Adrenal gland (tissue), 12 donors: Measurements from ENCODE around the gene ANTXR1. TPM values are rescaled to one million over a fixed set of nuclear protein-coding genes. Genes with fewer than 3 reads are reported as not detected.

ENCODE experiments used
- DNase-seq, 7 donors: peaks; one replicate each; pipeline ENCODE4 v3.0.0-alpha.2; 2019 to 2020
- H3K27ac ChIP-seq, 5 donors: fragments of 200-600 bp; sonication (generic) in 4 of 5; 1 replicate in 3 of 5; 2 replicates in 2 of 5; pipeline versions ENCODE4 v1.5.1 to v1.8.0; 2016 to 2020; ENCODE audit warnings: mild to moderate bottlenecking in 1 of 5
- H3K27me3 ChIP-seq: fragments of 200-600 bp; 2 replicates; pipeline ENCODE4 v1.8.0; 2021
- H3K36me3 ChIP-seq, 2 donors: fragments of 200-600 bp; replicated peaks in 1 of 2; 1 replicate in 1 of 2; 2 replicates in 1 of 2; pipeline versions ENCODE4 v1.5.1 to v1.8.0; 2018 to 2022
- H3K4me1 ChIP-seq, 2 donors: fragments of 200-600 bp; replicated peaks in 1 of 2; 1 replicate in 1 of 2; 2 replicates in 1 of 2; pipeline versions ENCODE4 v1.5.1 to v1.8.0; 2018 to 2021
- H3K4me3 ChIP-seq, 4 donors: fragments of 200-600 bp; sonication (generic) in 3 of 4; one replicate each; pipeline ENCODE4 v1.5.1; 2016 to 2018
- H3K9me3 ChIP-seq, 3 donors: fragments of 200-600 bp; sonication (generic) in 1 of 3; replicated peaks in 1 of 3; 1 replicate in 2 of 3; 2 replicates in 1 of 3; pipeline versions ENCODE4 v1.5.1 to v1.8.0; 2016 to 2021
- POLR2A ChIP-seq, 2 donors: fragments of 450-650 bp; IDR thresholded peaks; one replicate each; pipeline ENCODE4 v1.6.1; 2017; ENCODE audit warnings: antibody characterized with exemption in 2 of 2, mild to moderate bottlenecking in 2 of 2, moderate library complexity in 1 of 2
- WGBS, 4 donors: extraction: QIAGEN DNeasy Blood & Tissue Kit in 2 of 4; methylation state at CpG; one replicate each; pipeline versions ENCODE4 v1.1.5 to v1.1.7; 2013 to 2017; 5-methylcytosine and 5-hydroxymethylcytosine counted together
- intact Hi-C, 2 donors: fragments of 100-400 bp; cut with DNase I; formaldehyde crosslinking; loops; one replicate each; pipeline versions ENCODE4 v1.14.1 to v1.15.0; 2022 to 2023
- polyA plus RNA-seq, 3 donors: library from polyadenylated mRNA; stranded (reverse); fragments of 200-250 nt in 2 of 3; fragments of 350-450 nt in 1 of 3; fragmentation: Illumina TruSeq in 1 of 3; extraction: RNeasy Lipid Tissue Mini Kit (QIAGEN cat#74804) in 1 of 3; gene quantifications; one replicate each; pipeline ENCODE4 v1.2.3, GENCODE V29; 2013 to 2014
- total RNA-seq, 9 donors: library from RNA; depleted of rRNA in 4 of 9; stranded (reverse); fragments of >200 nt in 4 of 9; fragments of 120-200 nt in 1 of 9; fragmentation: NEBNext Ultra II Directional in 1 of 9; extraction: Animal tissue kit (Norgen Biotek cat#: 25700) in 1 of 9; gene quantifications; one replicate each; pipeline versions ENCODE4 v1.1.0 to v1.2.4, GENCODE V29; 2013 to 2023
- TF ChIP-seq, protein P1 (sequence below), 6 experiments: fragments of 450-650 bp in 4 of 6; fragments of 200-600 bp in 2 of 6; sonication (generic) in 1 of 6; IDR thresholded peaks; 1 replicate in 5 of 6; 2 replicates in 1 of 6; pipeline versions ENCODE4 v1.5.1 to v1.8.0; 2016 to 2021; ENCODE audit warnings: antibody characterized with exemption in 6 of 6, mild to moderate bottlenecking in 2 of 6, moderate library complexity in 1 of 6
- donor health status: healthy with polysubstance abuse.
- donor health status: Bipolar disorder and iron deficiency.
- donor health status: DM: yes; HTN: yes; CAD: no.
- donor health status: DM: no; HTN: no; CAD: no.
- donor health status: DM: no; HTN: no; CAD: no.
- donor health status: DM: yes; HTN: yes; CAD: no.

Gene ANTXR1
- total and polyA plus RNA-seq, 12 donors = 19.0 to 386 (median 119) TPM

DNA sequence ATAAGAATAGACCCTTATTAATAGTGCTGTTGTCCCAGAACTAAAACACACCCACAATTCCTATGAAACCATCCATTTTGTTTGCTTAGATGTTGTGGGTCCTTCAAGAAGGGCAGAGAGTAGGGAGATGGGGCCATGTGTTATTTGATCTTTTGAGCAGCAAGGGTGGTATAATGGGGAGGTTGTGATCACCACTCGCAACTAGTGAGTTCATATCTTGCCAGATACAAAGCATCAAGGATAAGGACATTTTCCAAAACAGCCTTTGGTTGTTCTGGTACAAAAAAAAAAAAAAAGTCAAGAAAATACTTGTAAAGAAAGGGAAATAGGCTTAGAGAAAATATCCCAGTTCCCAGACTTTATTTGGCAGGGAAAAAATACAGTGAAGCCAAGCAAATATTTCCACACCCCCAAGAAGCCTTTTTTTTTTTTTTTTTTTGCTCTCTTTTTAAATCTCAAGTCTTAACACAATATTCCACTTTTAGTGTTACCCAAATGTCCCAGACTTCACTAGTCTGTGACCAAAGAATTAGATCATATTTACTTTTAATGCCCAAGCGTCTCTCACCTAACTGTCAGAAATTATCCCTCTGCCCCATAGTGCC lies 54.1 kb downstream of the ANTXR1 start:
- DNase-seq = no peak
- intact Hi-C loops = no loop called here
- peak overlapping the region in 1 of 5 donors; percentile 50 for H3K27ac ChIP-seq
- H3K27me3 ChIP-seq = no peaks in the 10 kb centered on the region
- H3K36me3 ChIP-seq = no peaks in the 10 kb centered on the region
- H3K9me3 ChIP-seq = no peaks in the 10 kb centered on the region
- TF ChIP-seq, protein P1, sequence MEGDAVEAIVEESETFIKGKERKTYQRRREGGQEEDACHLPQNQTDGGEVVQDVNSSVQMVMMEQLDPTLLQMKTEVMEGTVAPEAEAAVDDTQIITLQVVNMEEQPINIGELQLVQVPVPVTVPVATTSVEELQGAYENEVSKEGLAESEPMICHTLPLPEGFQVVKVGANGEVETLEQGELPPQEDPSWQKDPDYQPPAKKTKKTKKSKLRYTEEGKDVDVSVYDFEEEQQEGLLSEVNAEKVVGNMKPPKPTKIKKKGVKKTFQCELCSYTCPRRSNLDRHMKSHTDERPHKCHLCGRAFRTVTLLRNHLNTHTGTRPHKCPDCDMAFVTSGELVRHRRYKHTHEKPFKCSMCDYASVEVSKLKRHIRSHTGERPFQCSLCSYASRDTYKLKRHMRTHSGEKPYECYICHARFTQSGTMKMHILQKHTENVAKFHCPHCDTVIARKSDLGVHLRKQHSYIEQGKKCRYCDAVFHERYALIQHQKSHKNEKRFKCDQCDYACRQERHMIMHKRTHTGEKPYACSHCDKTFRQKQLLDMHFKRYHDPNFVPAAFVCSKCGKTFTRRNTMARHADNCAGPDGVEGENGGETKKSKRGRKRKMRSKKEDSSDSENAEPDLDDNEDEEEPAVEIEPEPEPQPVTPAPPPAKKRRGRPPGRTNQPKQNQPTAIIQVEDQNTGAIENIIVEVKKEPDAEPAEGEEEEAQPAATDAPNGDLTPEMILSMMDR (IDR thresholded peaks at IDR 0.05) = no peak
- no peak for TF ChIP-seq POLR2A (IDR thresholded peaks at IDR 0.05)
- H3K4me1 ChIP-seq = peaks cover 3 to 12% of the 10 kb centered on the region in 2 donors
- 72 to 74% (median 73%) methylated on average over 2 of the region's 2 CpGs for WGBS, 4 donors
- H3K4me3 ChIP-seq = no peak overlapping the region

DNA sequence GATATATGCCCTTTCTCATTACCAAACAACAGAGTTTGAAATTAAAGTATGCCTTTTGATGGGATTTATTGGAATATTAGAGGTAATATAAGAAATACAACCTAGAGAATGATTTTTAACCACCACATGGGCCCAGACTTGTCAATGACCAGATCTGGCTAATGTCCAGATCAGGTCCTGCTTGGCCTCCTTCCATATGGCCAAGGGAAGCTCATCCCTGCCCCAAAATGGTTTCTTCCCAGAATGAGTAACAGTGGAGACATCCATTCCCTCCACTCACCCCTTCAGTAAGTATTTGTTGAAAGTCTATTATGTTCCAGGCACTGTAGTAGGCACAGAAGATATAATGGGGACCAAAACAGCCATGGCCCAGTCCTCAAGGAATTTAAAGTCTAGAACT lies 54.9 kb downstream of the ANTXR1 start:
- Histone ChIP-seq H3K4me3 (no peak overlapping the region), H3K9me3 (no peaks in the 10 kb centered on the region), H3K27me3 (no peaks in the 10 kb centered on the region), H3K4me1 (peaks cover 0 to 8% of the 10 kb centered on the region in 2 donors), H3K27ac (peak overlapping the region in 1 of 5 donors; percentile 50), H3K36me3 (no peaks in the 10 kb centered on the region)
- TF ChIP-seq, protein P1 (IDR thresholded peaks at IDR 0.05) = no peak
- no peak for TF ChIP-seq POLR2A (IDR thresholded peaks at IDR 0.05)
- DNase-seq = no peak
- intact Hi-C loops = no loop called here

DNA sequence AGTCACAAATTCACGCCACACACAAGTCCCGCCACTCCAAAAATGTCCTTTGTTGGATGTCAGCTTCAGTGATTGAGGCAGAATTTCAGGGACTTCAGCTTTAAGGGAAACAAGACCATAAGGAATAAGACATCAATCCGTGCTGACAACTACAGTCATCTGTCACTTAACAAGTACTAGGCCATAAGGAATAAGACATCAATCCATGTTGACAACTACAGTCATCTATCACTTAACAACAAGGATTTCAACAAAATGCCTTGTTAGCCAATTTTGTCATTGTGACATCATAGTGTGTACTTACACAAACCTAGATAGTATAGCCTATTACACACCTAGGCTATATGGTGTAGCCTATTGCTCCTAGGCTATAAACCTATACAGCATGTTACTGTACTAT lies 58.0 kb downstream of the ANTXR1 start:
- Histone ChIP-seq H3K4me3 (no peak overlapping the region), H3K36me3 (no peaks in the 10 kb centered on the region), H3K27ac (no peak overlapping the region), H3K9me3 (no peaks in the 10 kb centered on the region), H3K4me1 (peaks cover 0 to 19% of the 10 kb centered on the region in 2 donors), H3K27me3 (no peaks in the 10 kb centered on the region)
- intact Hi-C loops = no loop called here
- TF ChIP-seq POLR2A (IDR thresholded peaks at IDR 0.05) = no peak
- TF ChIP-seq, protein P1 (IDR thresholded peaks at IDR 0.05) = no peak
- no peak for DNase-seq
- 86 to 92% (median 89%) methylated on average over 3 of the region's 3 CpGs for WGBS, 4 donors

DNA sequence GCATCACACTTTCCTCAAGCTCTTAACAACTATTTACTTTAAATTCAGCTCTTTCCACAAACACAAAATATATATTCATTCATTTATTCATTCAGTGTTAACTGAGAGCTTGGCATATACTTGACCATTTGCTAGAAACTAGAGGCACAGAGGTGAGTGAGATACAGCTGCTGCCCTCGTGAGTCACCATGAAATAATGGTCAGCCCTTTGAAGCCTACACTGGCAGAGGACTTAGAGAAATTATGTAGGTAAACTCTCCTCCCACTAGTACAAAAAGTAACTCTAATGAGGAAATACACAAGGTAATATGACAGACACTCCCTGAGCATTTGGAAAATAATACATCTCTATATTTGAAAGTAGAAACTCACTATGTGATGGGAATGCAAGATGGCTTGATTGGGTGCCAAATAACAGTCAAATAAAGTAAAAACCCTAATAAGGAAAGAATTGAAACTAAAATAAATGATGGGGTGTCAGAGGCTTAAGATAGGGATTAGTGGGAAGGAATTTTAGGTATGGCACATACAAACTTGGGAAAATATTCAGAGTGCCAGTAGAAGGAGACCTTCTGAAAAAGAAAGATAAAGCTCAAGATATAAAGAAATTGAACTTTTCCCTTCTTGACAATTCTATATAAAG lies 61.1 kb downstream of the ANTXR1 start:
- DNase-seq = no peak
- 45 to 82% (median 74%) methylated on average over 1 of the region's 1 CpG for WGBS, 4 donors
- intact Hi-C loops = no loop called here

More for the DNA sequence above, 61.1 kb downstream of the ANTXR1 start:
- TF ChIP-seq POLR2A (IDR thresholded peaks at IDR 0.05) = no peak
- TF ChIP-seq, protein P1 (IDR thresholded peaks at IDR 0.05) = no peak
- no peak overlapping the region for H3K27ac ChIP-seq
- H3K9me3 ChIP-seq = no peaks in the 10 kb centered on the region
- no peak overlapping the region for H3K4me3 ChIP-seq
- H3K27me3 ChIP-seq = no peaks in the 10 kb centered on the region
- H3K36me3 ChIP-seq = peaks cover 0 to 16% of the 10 kb centered on the region in 2 donors
- peaks cover 0 to 11% of the 10 kb centered on the region in 2 donors for H3K4me1 ChIP-seq
